SK-N-SH treated with all-trans-retinoic acid at 6 μM for 48 hours (cell line): ENCODE data around the gene ADCY9.

Source experiments
- ARNTL ChIP-seq: fragments of 450-650 bp; formaldehyde crosslinking; IDR thresholded peaks from 2 replicates; pipeline ENCODE4 v1.5.0; 2020; ENCODE audit warnings: low read depth, mild to moderate bottlenecking, moderate library complexity, borderline replicate concordance
- CREB5 ChIP-seq: fragments of 250-450 bp; sonication (Bioruptor Pico); IDR thresholded peaks from 2 replicates; pipeline ENCODE4 v1.5.1; 2020; ENCODE audit warnings: low read depth, mild to moderate bottlenecking, moderate library complexity
- CSDC2 ChIP-seq: fragments of 250-450 bp; sonication (Bioruptor Pico); IDR thresholded peaks from 2 replicates; pipeline ENCODE4 v1.5.0; 2020; ENCODE audit warnings: mild to moderate bottlenecking, moderate library complexity
- ISL1 ChIP-seq: fragments of 250-450 bp; sonication (Bioruptor Pico); IDR thresholded peaks from 2 replicates; pipeline ENCODE4 v2.1.2; 2022; ENCODE audit warnings: mild to moderate bottlenecking, moderate library complexity
- OSR1 ChIP-seq: fragments of 250-450 bp; sonication (Bioruptor Pico); IDR thresholded peaks from 2 replicates; pipeline ENCODE4 v1.8.0; 2022; ENCODE audit warnings: moderate library complexity, mild to moderate bottlenecking, inconsistent platforms
- PPARA ChIP-seq: fragments of 250-450 bp; sonication (Bioruptor Pico); IDR thresholded peaks from 2 replicates; pipeline ENCODE4 v1.5.0; 2020; ENCODE audit warnings: mild to moderate bottlenecking, borderline replicate concordance
- SNAI2 ChIP-seq: fragments of 250-450 bp; sonication (Bioruptor Pico); IDR thresholded peaks from 2 replicates; pipeline ENCODE4 v1.5.0; 2020; ENCODE audit warnings: mild to moderate bottlenecking, moderate library complexity
- TOX ChIP-seq: fragments of 250-450 bp; sonication (Bioruptor Pico); IDR thresholded peaks from 2 replicates; pipeline ENCODE4 v1.8.0; 2021; ENCODE audit warnings: mild to moderate bottlenecking, moderate library complexity, borderline replicate concordance
- ZC3H10 ChIP-seq: fragments of 250-450 bp; sonication (Bioruptor Pico); IDR thresholded peaks from 2 replicates; pipeline ENCODE4 v1.5.1; 2021; ENCODE audit warnings: mild to moderate bottlenecking, moderate library complexity
- ZFP3 ChIP-seq: fragments of 250-450 bp; sonication (Bioruptor Pico); IDR thresholded peaks from 2 replicates; pipeline ENCODE4 v1.5.0; 2020; ENCODE audit warnings: mild to moderate bottlenecking, moderate library complexity
- ZFP30 ChIP-seq: fragments of 450-650 bp; formaldehyde crosslinking; IDR thresholded peaks from 2 replicates; pipeline ENCODE4 v1.5.0; 2022; ENCODE audit warnings: mild to moderate bottlenecking, moderate library complexity
- ZNF70 ChIP-seq: fragments of 450-650 bp; formaldehyde crosslinking; IDR thresholded peaks from 2 replicates; pipeline ENCODE4 v1.5.0; 2020; ENCODE audit warnings: mild to moderate bottlenecking, moderate library complexity
- TF ChIP-seq, protein P1 (sequence below): fragments of 250-450 bp; sonication (Bioruptor Pico); IDR thresholded peaks from 2 replicates; pipeline ENCODE4 v1.8.0; 2020; ENCODE audit warnings: mild to moderate bottlenecking, moderate library complexity, borderline replicate concordance

DNA sequence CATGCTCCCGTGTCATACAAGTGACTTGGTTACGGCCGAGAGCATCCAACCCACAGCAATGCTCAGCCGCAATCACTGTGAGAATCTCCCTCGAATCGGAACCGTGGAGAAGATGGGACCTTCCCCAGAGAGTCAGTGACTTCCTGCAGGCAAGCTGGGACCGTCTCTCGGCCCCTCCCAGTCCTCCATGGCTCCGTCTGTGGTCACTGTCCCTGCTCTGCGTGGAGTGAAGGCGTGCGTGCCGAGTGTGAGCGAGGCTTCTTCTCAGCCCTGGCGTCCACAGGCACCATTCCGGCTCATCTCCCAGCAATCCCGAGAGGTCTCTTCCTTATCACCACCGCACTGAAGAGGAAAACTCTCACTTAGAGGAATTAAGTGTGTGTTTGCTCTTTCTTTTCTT, 113.1 kb downstream of the ADCY9 start:
- no peak for TF ChIP-seq ZNF70 (CRISPR knock-in tag)
- TF ChIP-seq CSDC2 (CRISPR knock-in tag): no peak
- TF ChIP-seq, protein P1, sequence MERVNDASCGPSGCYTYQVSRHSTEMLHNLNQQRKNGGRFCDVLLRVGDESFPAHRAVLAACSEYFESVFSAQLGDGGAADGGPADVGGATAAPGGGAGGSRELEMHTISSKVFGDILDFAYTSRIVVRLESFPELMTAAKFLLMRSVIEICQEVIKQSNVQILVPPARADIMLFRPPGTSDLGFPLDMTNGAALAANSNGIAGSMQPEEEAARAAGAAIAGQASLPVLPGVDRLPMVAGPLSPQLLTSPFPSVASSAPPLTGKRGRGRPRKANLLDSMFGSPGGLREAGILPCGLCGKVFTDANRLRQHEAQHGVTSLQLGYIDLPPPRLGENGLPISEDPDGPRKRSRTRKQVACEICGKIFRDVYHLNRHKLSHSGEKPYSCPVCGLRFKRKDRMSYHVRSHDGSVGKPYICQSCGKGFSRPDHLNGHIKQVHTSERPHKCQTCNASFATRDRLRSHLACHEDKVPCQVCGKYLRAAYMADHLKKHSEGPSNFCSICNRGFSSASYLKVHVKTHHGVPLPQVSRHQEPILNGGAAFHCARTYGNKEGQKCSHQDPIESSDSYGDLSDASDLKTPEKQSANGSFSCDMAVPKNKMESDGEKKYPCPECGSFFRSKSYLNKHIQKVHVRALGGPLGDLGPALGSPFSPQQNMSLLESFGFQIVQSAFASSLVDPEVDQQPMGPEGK (CRISPR knock-in tag): no peak
- no peak for TF ChIP-seq TOX
- TF ChIP-seq PPARA: no peak
- no peak for TF ChIP-seq ARNTL
- no peak for TF ChIP-seq ISL1 (CRISPR knock-in tag)
- no peak for TF ChIP-seq CREB5 (CRISPR knock-in tag)
- no peak for TF ChIP-seq ZFP3
- no peak for TF ChIP-seq ZFP30 (CRISPR knock-in tag)
- no peak for TF ChIP-seq OSR1 (CRISPR knock-in tag)
- no peak for TF ChIP-seq ZC3H10 (CRISPR knock-in tag)
- no peak for TF ChIP-seq SNAI2 (CRISPR knock-in tag)
